Measurements from ENCODE around the gene TRAF6.

DNA sequence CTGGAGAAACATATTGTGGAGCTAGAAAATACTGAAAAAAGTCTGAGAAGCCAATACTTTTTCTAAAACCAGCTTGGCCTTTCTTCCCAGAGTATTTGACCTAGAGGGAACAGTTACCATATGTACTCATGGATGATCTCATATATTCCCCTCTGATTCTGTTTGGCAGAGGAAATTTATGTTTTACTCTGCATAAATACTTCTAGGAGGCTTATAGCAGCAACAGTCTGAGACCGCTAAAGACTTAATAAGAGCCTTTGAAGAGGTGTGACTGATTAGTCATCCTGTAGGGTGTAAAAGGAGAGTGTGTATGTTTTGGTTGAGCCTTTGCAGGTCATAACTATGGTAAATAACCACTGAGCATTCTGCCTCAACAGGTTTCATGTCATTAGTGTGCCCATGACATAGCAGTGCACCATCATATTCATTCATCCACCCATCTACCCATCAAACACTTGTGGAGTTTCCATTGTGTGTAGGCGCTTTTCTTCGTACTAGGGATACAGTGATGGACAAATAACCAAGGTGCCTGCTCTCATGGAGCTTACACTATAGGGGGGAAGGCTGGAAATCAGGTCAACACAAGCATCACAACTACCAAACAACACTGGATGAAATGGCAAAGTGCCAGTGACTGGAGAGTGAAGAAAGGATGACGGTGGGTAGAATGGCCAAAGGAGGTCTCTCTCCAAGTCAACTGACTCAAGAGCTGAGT lies 44.5 kb downstream of the TRAF6 start:
- TF ChIP-seq POLR2A (IDR thresholded peaks at IDR 0.05; ENCODE audit: extremely low read depth, insufficient read length): no peak
- TF ChIP-seq, protein P1, sequence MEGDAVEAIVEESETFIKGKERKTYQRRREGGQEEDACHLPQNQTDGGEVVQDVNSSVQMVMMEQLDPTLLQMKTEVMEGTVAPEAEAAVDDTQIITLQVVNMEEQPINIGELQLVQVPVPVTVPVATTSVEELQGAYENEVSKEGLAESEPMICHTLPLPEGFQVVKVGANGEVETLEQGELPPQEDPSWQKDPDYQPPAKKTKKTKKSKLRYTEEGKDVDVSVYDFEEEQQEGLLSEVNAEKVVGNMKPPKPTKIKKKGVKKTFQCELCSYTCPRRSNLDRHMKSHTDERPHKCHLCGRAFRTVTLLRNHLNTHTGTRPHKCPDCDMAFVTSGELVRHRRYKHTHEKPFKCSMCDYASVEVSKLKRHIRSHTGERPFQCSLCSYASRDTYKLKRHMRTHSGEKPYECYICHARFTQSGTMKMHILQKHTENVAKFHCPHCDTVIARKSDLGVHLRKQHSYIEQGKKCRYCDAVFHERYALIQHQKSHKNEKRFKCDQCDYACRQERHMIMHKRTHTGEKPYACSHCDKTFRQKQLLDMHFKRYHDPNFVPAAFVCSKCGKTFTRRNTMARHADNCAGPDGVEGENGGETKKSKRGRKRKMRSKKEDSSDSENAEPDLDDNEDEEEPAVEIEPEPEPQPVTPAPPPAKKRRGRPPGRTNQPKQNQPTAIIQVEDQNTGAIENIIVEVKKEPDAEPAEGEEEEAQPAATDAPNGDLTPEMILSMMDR (IDR thresholded peaks at IDR 0.05; ENCODE audit: low read depth, low read length): no peak
- TF ChIP-seq MYC (IDR thresholded peaks at IDR 0.05; ENCODE audit: low read depth, low read length): no peak
- TF ChIP-seq, protein P2, sequence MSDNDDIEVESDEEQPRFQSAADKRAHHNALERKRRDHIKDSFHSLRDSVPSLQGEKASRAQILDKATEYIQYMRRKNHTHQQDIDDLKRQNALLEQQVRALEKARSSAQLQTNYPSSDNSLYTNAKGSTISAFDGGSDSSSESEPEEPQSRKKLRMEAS (IDR thresholded peaks at IDR 0.05; ENCODE audit: low read depth, low read length): no peak

All from NB4 (cell line).